ENCODE results near the gene TMEM61.

The TMEM61 gene

GRCh38 chr1:54977533-54978297 lies 2.7 kb upstream of the TMEM61 start:
- Histone ChIP-seq H3K36me3 (no peaks in the 10 kb centered on the region), H3K4me3 (ENCODE audit: low read depth in 1 of 2, low read length in 1 of 2) (no peak overlapping the region), H3K4me1 (ENCODE audit: control insufficient read depth in 1 of 2, insufficient read depth in 1 of 2, low read depth in 1 of 2, low read length in 1 of 2) (no peaks in the 10 kb centered on the region), H3K27me3 (peaks cover 96% of the 10 kb centered on the region), H3K9me3 (no peaks in the 10 kb centered on the region), H3K27ac (no peak overlapping the region)
- no peak for TF ChIP-seq CTCF (IDR thresholded peaks at IDR 0.05)

GRCh38 chr1:54978528-54979326 lies 1.7 kb upstream of the TMEM61 start:
- no peak overlapping the region for H3K27ac ChIP-seq
- no peak overlapping the region for H3K4me3 ChIP-seq (ENCODE audit: low read depth in 1 of 2, low read length in 1 of 2)
- no peak for TF ChIP-seq CTCF (IDR thresholded peaks at IDR 0.05)
- no peaks in the 10 kb centered on the region for H3K4me1 ChIP-seq (ENCODE audit: control insufficient read depth in 1 of 2, insufficient read depth in 1 of 2, low read depth in 1 of 2, low read length in 1 of 2)
- peaks cover 96% of the 10 kb centered on the region for H3K27me3 ChIP-seq
- no peaks in the 10 kb centered on the region for H3K9me3 ChIP-seq
- H3K36me3 ChIP-seq, result no peaks in the 10 kb centered on the region

GRCh38 chr1:54979327-54979891 lies 1.0 kb upstream of the TMEM61 start:
- Histone ChIP-seq H3K4me3 (ENCODE audit: low read depth in 1 of 2, low read length in 1 of 2) (no peak overlapping the region), H3K27ac (no peak overlapping the region), H3K36me3 (no peaks in the 10 kb centered on the region), H3K9me3 (no peaks in the 10 kb centered on the region), H3K4me1 (ENCODE audit: control insufficient read depth in 1 of 2, insufficient read depth in 1 of 2, low read depth in 1 of 2, low read length in 1 of 2) (no peaks in the 10 kb centered on the region), H3K27me3 (peaks cover 96% of the 10 kb centered on the region)
- no peak for TF ChIP-seq CTCF (IDR thresholded peaks at IDR 0.05)

GRCh38 chr1:54980046-54980527 lies 341 bp upstream of the TMEM61 start:
- Histone ChIP-seq H3K9me3 (no peaks in the 10 kb centered on the region), H3K4me1 (ENCODE audit: control insufficient read depth in 1 of 2, insufficient read depth in 1 of 2, low read depth in 1 of 2, low read length in 1 of 2) (no peaks in the 10 kb centered on the region), H3K4me3 (ENCODE audit: low read depth in 1 of 2, low read length in 1 of 2) (no peak overlapping the region), H3K36me3 (no peaks in the 10 kb centered on the region), H3K27ac (no peak overlapping the region), H3K27me3 (peaks cover 96% of the 10 kb centered on the region)
- TF ChIP-seq CTCF (IDR thresholded peaks at IDR 0.05), result no peak

- no peak overlapping the region for H3K4me3 ChIP-seq (ENCODE audit: low read depth in 1 of 2, low read length in 1 of 2)
- H3K27me3 ChIP-seq, result peaks cover 82% of the 10 kb centered on the region
- H3K36me3 ChIP-seq, result no peaks in the 10 kb centered on the region
- no peak overlapping the region for H3K27ac ChIP-seq
- H3K9me3 ChIP-seq, result no peaks in the 10 kb centered on the region
- no peaks in the 10 kb centered on the region for H3K4me1 ChIP-seq (ENCODE audit: control insufficient read depth in 1 of 2, insufficient read depth in 1 of 2, low read depth in 1 of 2, low read length in 1 of 2)
- TF ChIP-seq CTCF (IDR thresholded peaks at IDR 0.05), result no peak
Observed at GRCh38 chr1:54981466-54981865, 1.0 kb downstream of the TMEM61 start.
